ENCODE measurements around the gene QTRT2.

Gene QTRT2

GRCh38 chr3:114056130-114057010 lies at the start of gene QTRT2, which contains the start of gene CCDC191:
TSS of gene QTRT2 (plus strand) at chr3:114056737. CDS start at chr3:114065258, 8,521 bp downstream.
TSS of gene CCDC191 (minus strand) at chr3:114056526. CDS start at chr3:114056466, 60 bp downstream.
- Histone ChIP-seq H3K36me3 (ENCODE audit: control insufficient read depth, insufficient read depth, low read length) (peaks cover 4% of the 10 kb centered on the region; the same call in 1 of the 2 replicates), H3K27ac (ENCODE audit: low read depth, low read length) (peak within 1 kb of the TSS; percentile 61; the same call in 1 of the 2 replicates), H3K27me3 (ENCODE audit: control insufficient read depth, insufficient read depth, low read length) (no peaks in the 10 kb centered on the region), H3K4me1 (ENCODE audit: control insufficient read depth, insufficient read depth, low read length) (no peaks in the 10 kb centered on the region), H3K9ac (ENCODE audit: low read length) (peak within 1 kb of the TSS; percentile 84), H3K9me3 (ENCODE audit: control insufficient read depth, insufficient read depth, low read depth, low read length) (no peaks in the 10 kb centered on the region), H3K4me3 (ENCODE audit: low read depth, low read length) (peak within 1 kb of the TSS; percentile 84)

GRCh38 chr3:114011059-114011797 lies 45.3 kb upstream of the QTRT2 start:
- H3K4me3 ChIP-seq (ENCODE audit: low read depth, low read length) = no peak overlapping the region
- no peaks in the 10 kb centered on the region for H3K4me1 ChIP-seq (ENCODE audit: control insufficient read depth, insufficient read depth, low read length)
- H3K27me3 ChIP-seq (ENCODE audit: control insufficient read depth, insufficient read depth, low read length) = no peaks in the 10 kb centered on the region
- H3K27ac ChIP-seq (ENCODE audit: low read depth, low read length) = no peak overlapping the region
- no peaks in the 10 kb centered on the region for H3K9me3 ChIP-seq (ENCODE audit: control insufficient read depth, insufficient read depth, low read depth, low read length)
- no peak overlapping the region for H3K9ac ChIP-seq (ENCODE audit: low read length)
- no peaks in the 10 kb centered on the region for H3K36me3 ChIP-seq (ENCODE audit: control insufficient read depth, insufficient read depth, low read length)

- Histone ChIP-seq H3K36me3 (ENCODE audit: control insufficient read depth, insufficient read depth, low read length) (no peaks in the 10 kb centered on the region), H3K9ac (ENCODE audit: low read length) (no peak overlapping the region), H3K4me3 (ENCODE audit: low read depth, low read length) (no peak overlapping the region), H3K4me1 (ENCODE audit: control insufficient read depth, insufficient read depth, low read length) (peaks cover 6% of the 10 kb centered on the region; the same call in 1 of the 2 replicates), H3K27ac (ENCODE audit: low read depth, low read length) (no peak overlapping the region), H3K9me3 (ENCODE audit: control insufficient read depth, insufficient read depth, low read depth, low read length) (no peaks in the 10 kb centered on the region), H3K27me3 (ENCODE audit: control insufficient read depth, insufficient read depth, low read length) (no peaks in the 10 kb centered on the region)
Measured at GRCh38 chr3:114014211-114014610, 42.3 kb upstream of the QTRT2 start.

DNA sequence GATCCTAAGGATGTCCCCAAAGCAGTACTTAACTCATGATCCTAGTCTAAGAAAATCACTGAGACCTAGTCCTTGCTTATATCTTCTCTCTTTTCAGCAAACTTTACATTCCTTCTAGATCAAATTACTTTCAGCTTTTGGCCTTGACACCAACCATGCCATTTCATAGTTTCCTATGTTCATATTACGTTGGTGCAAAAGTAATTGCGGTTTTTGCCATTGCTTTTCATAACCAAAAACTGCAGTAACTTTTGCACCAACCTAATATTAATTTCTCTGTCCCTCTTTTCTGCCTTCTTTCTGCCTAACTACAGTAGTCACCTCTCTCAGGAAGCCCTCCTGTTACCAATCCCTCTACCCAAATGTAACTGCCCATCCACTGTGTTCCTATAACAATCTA lies 37.1 kb upstream of the QTRT2 start:
- H3K27ac ChIP-seq (ENCODE audit: low read depth, low read length) = no peak overlapping the region
- no peaks in the 10 kb centered on the region for H3K27me3 ChIP-seq (ENCODE audit: control insufficient read depth, insufficient read depth, low read length)
- no peaks in the 10 kb centered on the region for H3K36me3 ChIP-seq (ENCODE audit: control insufficient read depth, insufficient read depth, low read length)
- no peak overlapping the region for H3K4me3 ChIP-seq (ENCODE audit: low read depth, low read length)
- no peak overlapping the region for H3K9ac ChIP-seq (ENCODE audit: low read length)
- no peaks in the 10 kb centered on the region for H3K9me3 ChIP-seq (ENCODE audit: control insufficient read depth, insufficient read depth, low read depth, low read length)
- peaks cover 7% of the 10 kb centered on the region; the same call in 1 of the 2 replicates for H3K4me1 ChIP-seq (ENCODE audit: control insufficient read depth, insufficient read depth, low read length)

GRCh38 chr3:114020907-114021306 lies 35.6 kb upstream of the QTRT2 start:
- H3K9me3 ChIP-seq (ENCODE audit: control insufficient read depth, insufficient read depth, low read depth, low read length) = no peaks in the 10 kb centered on the region
- H3K4me3 ChIP-seq (ENCODE audit: low read depth, low read length) = no peak overlapping the region
- no peaks in the 10 kb centered on the region for H3K27me3 ChIP-seq (ENCODE audit: control insufficient read depth, insufficient read depth, low read length)
- no peaks in the 10 kb centered on the region for H3K36me3 ChIP-seq (ENCODE audit: control insufficient read depth, insufficient read depth, low read length)
- no peak overlapping the region for H3K9ac ChIP-seq (ENCODE audit: low read length)
- H3K27ac ChIP-seq (ENCODE audit: low read depth, low read length) = no peak overlapping the region
- H3K4me1 ChIP-seq (ENCODE audit: control insufficient read depth, insufficient read depth, low read length) = peaks cover 7% of the 10 kb centered on the region; the same call in 1 of the 2 replicates

DNA sequence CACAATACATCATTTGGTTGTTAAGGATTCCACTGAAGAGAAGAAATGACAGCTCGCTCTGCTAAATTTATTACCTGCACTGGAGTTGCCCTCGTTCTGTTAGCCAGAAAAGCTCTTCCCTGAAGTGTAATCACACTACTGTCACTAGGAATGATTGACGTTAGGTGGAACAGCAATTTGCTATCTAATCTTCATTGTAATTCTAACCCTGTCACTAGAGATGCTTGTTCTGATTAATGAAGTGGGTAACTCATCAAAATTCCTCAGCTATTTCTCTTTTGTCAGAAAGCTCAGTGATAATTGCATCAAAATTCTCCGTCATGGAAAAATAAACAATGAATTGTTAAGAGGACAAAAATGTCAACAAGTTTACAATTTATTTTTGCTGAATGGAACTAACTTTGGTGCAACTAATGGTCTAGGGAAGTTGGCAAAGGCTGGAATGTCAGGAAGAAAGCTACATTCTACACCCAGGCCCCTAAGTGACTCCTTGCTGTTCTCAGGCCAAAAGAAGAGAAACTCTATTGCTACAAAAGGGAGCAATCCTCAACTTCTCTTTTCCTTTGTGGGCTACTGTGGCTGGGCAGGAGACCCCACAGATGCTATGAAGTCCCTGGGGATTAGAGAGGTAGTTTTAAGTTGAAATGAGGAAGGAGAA lies 34.3 kb upstream of the QTRT2 start:
- Histone ChIP-seq H3K9me3 (ENCODE audit: control insufficient read depth, insufficient read depth, low read depth, low read length) (no peaks in the 10 kb centered on the region), H3K4me1 (ENCODE audit: control insufficient read depth, insufficient read depth, low read length) (peaks cover 7% of the 10 kb centered on the region; the same call in 1 of the 2 replicates), H3K9ac (ENCODE audit: low read length) (no peak overlapping the region), H3K27me3 (ENCODE audit: control insufficient read depth, insufficient read depth, low read length) (no peaks in the 10 kb centered on the region), H3K27ac (ENCODE audit: low read depth, low read length) (no peak overlapping the region), H3K36me3 (ENCODE audit: control insufficient read depth, insufficient read depth, low read length) (no peaks in the 10 kb centered on the region), H3K4me3 (ENCODE audit: low read depth, low read length) (no peak overlapping the region)

DNA sequence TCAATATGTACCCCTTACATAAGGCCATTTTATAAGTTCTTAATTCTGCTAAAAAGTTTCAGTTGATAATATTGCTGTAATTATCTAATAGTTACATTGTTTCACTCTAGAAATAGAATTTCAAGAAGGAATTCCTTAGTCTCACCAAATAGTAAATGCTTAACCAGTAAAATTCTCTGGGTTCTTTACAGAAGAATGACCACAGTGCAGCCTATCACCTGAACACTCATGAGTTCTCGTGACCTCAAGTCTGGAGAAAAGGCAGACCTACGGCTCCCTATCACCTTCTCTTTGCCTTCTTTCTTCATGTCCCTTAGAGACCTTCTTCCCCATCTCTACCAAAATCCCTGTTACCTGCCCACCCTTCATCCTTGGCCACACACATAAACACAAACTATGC lies 31.1 kb upstream of the QTRT2 start:
- H3K27me3 ChIP-seq (ENCODE audit: control insufficient read depth, insufficient read depth, low read length) = no peaks in the 10 kb centered on the region
- no peak overlapping the region for H3K27ac ChIP-seq (ENCODE audit: low read depth, low read length)
- H3K4me3 ChIP-seq (ENCODE audit: low read depth, low read length) = no peak overlapping the region
- H3K9ac ChIP-seq (ENCODE audit: low read length) = no peak overlapping the region
- H3K4me1 ChIP-seq (ENCODE audit: control insufficient read depth, insufficient read depth, low read length) = no peaks in the 10 kb centered on the region
- no peaks in the 10 kb centered on the region for H3K36me3 ChIP-seq (ENCODE audit: control insufficient read depth, insufficient read depth, low read length)
- no peaks in the 10 kb centered on the region for H3K9me3 ChIP-seq (ENCODE audit: control insufficient read depth, insufficient read depth, low read depth, low read length)

DNA sequence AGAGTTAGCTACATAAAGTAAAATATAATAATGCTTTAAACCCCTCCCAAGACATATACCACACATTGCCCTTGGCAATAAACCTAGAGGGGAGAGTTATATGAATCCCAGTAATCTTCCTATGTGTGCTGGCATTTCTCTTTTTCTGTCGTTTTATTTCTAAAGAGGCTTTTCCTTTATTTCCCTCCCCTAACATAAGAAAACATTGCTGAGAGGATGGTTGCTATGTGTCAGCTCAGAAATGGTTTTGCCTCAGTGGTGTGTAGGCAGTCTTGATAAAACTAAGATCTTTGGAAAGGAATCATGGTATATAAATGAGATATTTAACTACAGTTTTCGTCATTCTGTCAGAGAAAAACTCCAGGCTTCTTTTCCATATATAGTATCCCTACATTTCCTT lies 30.2 kb upstream of the QTRT2 start:
- Histone ChIP-seq H3K4me3 (ENCODE audit: low read depth, low read length) (no peak overlapping the region), H3K4me1 (ENCODE audit: control insufficient read depth, insufficient read depth, low read length) (peaks cover 3% of the 10 kb centered on the region; the same call in 1 of the 2 replicates), H3K9ac (ENCODE audit: low read length) (no peak overlapping the region), H3K36me3 (ENCODE audit: control insufficient read depth, insufficient read depth, low read length) (no peaks in the 10 kb centered on the region), H3K9me3 (ENCODE audit: control insufficient read depth, insufficient read depth, low read depth, low read length) (no peaks in the 10 kb centered on the region), H3K27ac (ENCODE audit: low read depth, low read length) (no peak overlapping the region), H3K27me3 (ENCODE audit: control insufficient read depth, insufficient read depth, low read length) (no peaks in the 10 kb centered on the region)

GRCh38 chr3:114033721-114034120 lies 22.8 kb upstream of the QTRT2 start:
- no peaks in the 10 kb centered on the region for H3K27me3 ChIP-seq (ENCODE audit: control insufficient read depth, insufficient read depth, low read length)
- peaks cover 4% of the 10 kb centered on the region; the same call in 1 of the 2 replicates for H3K4me1 ChIP-seq (ENCODE audit: control insufficient read depth, insufficient read depth, low read length)
- H3K9me3 ChIP-seq (ENCODE audit: control insufficient read depth, insufficient read depth, low read depth, low read length) = no peaks in the 10 kb centered on the region
- no peaks in the 10 kb centered on the region for H3K36me3 ChIP-seq (ENCODE audit: control insufficient read depth, insufficient read depth, low read length)
- no peak overlapping the region for H3K4me3 ChIP-seq (ENCODE audit: low read depth, low read length)
- no peak overlapping the region for H3K27ac ChIP-seq (ENCODE audit: low read depth, low read length)
- H3K9ac ChIP-seq (ENCODE audit: low read length) = no peak overlapping the region

- Histone ChIP-seq H3K9me3 (ENCODE audit: control insufficient read depth, insufficient read depth, low read depth, low read length) (no peaks in the 10 kb centered on the region), H3K9ac (ENCODE audit: low read length) (no peak overlapping the region), H3K36me3 (ENCODE audit: control insufficient read depth, insufficient read depth, low read length) (no peaks in the 10 kb centered on the region), H3K27me3 (ENCODE audit: control insufficient read depth, insufficient read depth, low read length) (no peaks in the 10 kb centered on the region), H3K4me1 (ENCODE audit: control insufficient read depth, insufficient read depth, low read length) (peaks cover 4% of the 10 kb centered on the region; the same call in 1 of the 2 replicates), H3K4me3 (ENCODE audit: low read depth, low read length) (no peak overlapping the region), H3K27ac (ENCODE audit: low read depth, low read length) (no peak overlapping the region)
Measured at GRCh38 chr3:114034211-114034610, 22.3 kb upstream of the QTRT2 start.
